ENCODE results near the gene ZC3HAV1. TPM values are rescaled to one million over a fixed set of nuclear protein-coding genes. Genes with fewer than 3 reads are reported as not detected.
A peak's percentile ranks its signal among the peaks of the same experiment; 100 is the strongest.

The ZC3HAV1 gene
- total and polyA plus RNA-seq, 12 donors: 2.7 to 28.3 (median 6.4) TPM

- DNase-seq: no peak
- Histone ChIP-seq H3K4me3 (peak overlapping the region in 1 of 10 donors; percentile 3), H3K27ac (peak overlapping the region in 1 of 10 donors; percentile 61), H3K9me3 (no peaks in the 10 kb centered on the region), H3K36me3 (no peaks in the 10 kb centered on the region), H3K27me3 (peaks cover 0 to 26% (median 20%) of the 10 kb centered on the region in 7 donors), H3K4me1 (peaks cover 0 to 19% (median 0%) of the 10 kb centered on the region in 9 donors)
- no peak for TF ChIP-seq CTCF (IDR thresholded peaks at IDR 0.05)
- ATAC-seq: no peak
- WGBS, 2 donors: 56 to 62% methylated on average over 7 of the region's 7 CpGs
- intact Hi-C loops (cut with DNase I): no loop called here
Observed at GRCh38 chr7:139118805-139119485, 9.4 kb upstream of the ZC3HAV1 start.

GRCh38 chr7:139118234-139118804 lies 8.8 kb upstream of the ZC3HAV1 start:
- Histone ChIP-seq H3K4me3 (peak overlapping the region in 1 of 10 donors; percentile 3), H3K27ac (peak overlapping the region in 1 of 10 donors; percentile 61), H3K4me1 (peaks cover 0 to 19% (median 0%) of the 10 kb centered on the region in 9 donors), H3K27me3 (peaks cover 0 to 21% (median 16%) of the 10 kb centered on the region in 7 donors), H3K9me3 (no peaks in the 10 kb centered on the region), H3K36me3 (no peaks in the 10 kb centered on the region)
- intact Hi-C loops (cut with DNase I): no loop called here
- DNase-seq (no peak), ATAC-seq (no peak)
- 60 to 64% methylated on average over 8 of the region's 8 CpGs for whole genome bisulfite sequencing, 2 donors
- no peak for TF ChIP-seq CTCF (IDR thresholded peaks at IDR 0.05)

- Histone ChIP-seq H3K4me3 (no peak overlapping the region), H3K27ac (peak overlapping the region in 1 of 10 donors; percentile 61), H3K36me3 (no peaks in the 10 kb centered on the region), H3K27me3 (peaks cover 0 to 20% (median 12%) of the 10 kb centered on the region in 7 donors), H3K9me3 (no peaks in the 10 kb centered on the region), H3K4me1 (peaks cover 0 to 19% (median 0%) of the 10 kb centered on the region in 9 donors)
- intact Hi-C loops (cut with DNase I): no loop called here
- ATAC-seq (no peak), DNase-seq (no peak)
- no peak for TF ChIP-seq CTCF (IDR thresholded peaks at IDR 0.05)
- 86 to 87% methylated on average over 5 of the region's 5 CpGs for WGBS, 2 donors
Observed at GRCh38 chr7:139117599-139118233, 8.2 kb upstream of the ZC3HAV1 start.

- WGBS, 2 donors: 91 to 93% methylated on average over 3 of the region's 3 CpGs
- no peak for ATAC-seq
- Histone ChIP-seq H3K27me3 (peaks cover 0 to 20% (median 12%) of the 10 kb centered on the region in 7 donors), H3K4me1 (peaks cover 0 to 19% (median 0%) of the 10 kb centered on the region in 9 donors), H3K4me3 (no peak overlapping the region), H3K9me3 (no peaks in the 10 kb centered on the region), H3K27ac (no peak overlapping the region), H3K36me3 (no peaks in the 10 kb centered on the region)
- DNase-seq: no peak
- intact Hi-C loops (cut with DNase I): no loop called here
- TF ChIP-seq CTCF (IDR thresholded peaks at IDR 0.05): no peak
Observed at GRCh38 chr7:139116999-139117398, 7.5 kb upstream of the ZC3HAV1 start.
